SU-DHL-6 (cell line): ENCODE results near the gene KATNAL1.

Experiments
- H2AFZ ChIP-seq: fragments of 200-600 bp; sonication (generic); 2 replicates; pipeline ENCODE4 v1.6.1; 2014; ENCODE audit warnings: low read depth, mild to moderate bottlenecking, moderate library complexity, mixed read lengths, antibody characterized with exemption, low read length; ENCODE audit not compliant: severe bottlenecking
- H3F3A ChIP-seq: fragments of 200-600 bp; shearing (Covaris generic); 2 replicates; pipeline ENCODE4 v1.6.0; 2016; ENCODE audit warnings: antibody characterized with exemption, mild to moderate bottlenecking; ENCODE audit not compliant: insufficient read depth
- H3K27ac ChIP-seq: fragments of 200-600 bp; sonication (generic); 2 replicates; pipeline ENCODE4 v1.5.1; 2016; ENCODE audit warnings: low read depth, mild to moderate bottlenecking, low read length, moderate library complexity, mixed read lengths
- H3K27me3 ChIP-seq: fragments of 200-600 bp; sonication (generic), shearing (Covaris generic); 2 replicates; pipeline ENCODE4 v1.6.0; 2014; ENCODE audit warnings: mild to moderate bottlenecking, low read length
- H3K36me3 ChIP-seq: fragments of 200-600 bp; sonication (generic); 2 replicates; pipeline ENCODE4 v1.6.1; 2014; ENCODE audit warnings: mild to moderate bottlenecking, low read length, mixed read lengths
- H3K4me2 ChIP-seq: fragments of 300-600, 200-600 bp; shearing (Covaris generic), sonication (generic); 2 replicates; pipeline ENCODE4 v1.6.0; 2014; ENCODE audit warnings: low read length, low read depth, mild to moderate bottlenecking; ENCODE audit not compliant: poor library complexity, severe bottlenecking
- H3K4me3 ChIP-seq: fragments of 200-600 bp; sonication (generic); 2 replicates; pipeline ENCODE4 v1.5.1; 2014; ENCODE audit warnings: antibody characterized with exemption, low read length, mild to moderate bottlenecking, mixed read lengths; ENCODE audit not compliant: insufficient read depth, poor library complexity, severe bottlenecking
- H3K79me2 ChIP-seq: fragments of 200-600 bp; sonication (generic); 2 replicates; pipeline ENCODE4 v1.6.1; 2014; ENCODE audit warnings: mild to moderate bottlenecking, low read length, moderate library complexity; ENCODE audit not compliant: insufficient read depth
- H3K9ac ChIP-seq: fragments of 200-600 bp; sonication (generic); 2 replicates; pipeline ENCODE4 v1.7.0; 2014; ENCODE audit warnings: mild to moderate bottlenecking, low read length
- H3K9me2 ChIP-seq: fragments of 200-600 bp; sonication (generic); replicated peaks from 2 replicates; pipeline ENCODE4 v1.6.1; 2014; ENCODE audit warnings: low read length; ENCODE audit not compliant: insufficient read depth
- H3K9me3 ChIP-seq: fragments of 200-600 bp; sonication (generic); 2 replicates; pipeline ENCODE4 v1.6.1; 2014; ENCODE audit warnings: low read length, mixed read lengths; ENCODE audit not compliant: insufficient read depth
- H4K20me1 ChIP-seq: fragments of 200-600 bp; sonication (generic); 2 replicates; pipeline ENCODE4 v1.6.1; 2014; ENCODE audit warnings: low read depth, mild to moderate bottlenecking, antibody characterized with exemption, low read length, moderate library complexity, mixed read lengths
- CTCF ChIP-seq: fragments of 200-600 bp; sonication (generic); IDR thresholded peaks from one replicate; pipeline ENCODE4 v1.5.1; 2017; ENCODE audit warnings: antibody characterized with exemption, mild to moderate bottlenecking, low read length, moderate library complexity; ENCODE audit not compliant: insufficient read depth, poor library complexity, severe bottlenecking
- EZH2phosphoT487 ChIP-seq: fragments of 200-600 bp; sonication (generic), shearing (Covaris generic); conservative IDR thresholded peaks from 2 replicates; pipeline ENCODE4 v1.6.1; 2018; ENCODE audit warnings: mild to moderate bottlenecking, antibody characterized with exemption, low read length, moderate library complexity, mixed read lengths

Gene KATNAL1

GRCh38 chr13:30295116-30295515 is 12.2 kb downstream of the KATNAL1 start:
- Histone ChIP-seq H3K79me2 (peaks cover 89% of the 10 kb centered on the region), H3K9ac (no peak overlapping the region), H3K4me3 (no peak overlapping the region), H3K4me2 (no peak overlapping the region), H3K36me3 (0 out of 2 replicates have a peak, but pooled peaks cover 2% of the 10 kb centered on the region), H3K9me2 (no peaks in the 10 kb centered on the region), H3K27me3 (no peaks in the 10 kb centered on the region), H3F3A (peaks cover 5% of the 10 kb centered on the region; the same call in 1 of the 2 replicates), H3K27ac (no peak overlapping the region), H4K20me1 (0 out of 2 replicates have a peak, but pooled peaks cover 9% of the 10 kb centered on the region), H3K9me3 (no peaks in the 10 kb centered on the region), H2AFZ (no peak overlapping the region)
- no peak for TF ChIP-seq EZH2phosphoT487
- no peak for TF ChIP-seq CTCF

GRCh38 chr13:30294004-30294403 is 13.3 kb downstream of the KATNAL1 start:
- Histone ChIP-seq H4K20me1 (0 out of 2 replicates have a peak, but pooled peaks cover 9% of the 10 kb centered on the region), H3K27ac (no peak overlapping the region), H3K4me3 (no peak overlapping the region), H3K27me3 (no peaks in the 10 kb centered on the region), H3K4me2 (no peak overlapping the region), H3K36me3 (0 out of 2 replicates have a peak, but pooled peaks cover 2% of the 10 kb centered on the region), H3K9me2 (no peaks in the 10 kb centered on the region), H2AFZ (no peak overlapping the region), H3K79me2 (peaks cover 91% of the 10 kb centered on the region), H3F3A (no peaks in the 10 kb centered on the region), H3K9me3 (no peaks in the 10 kb centered on the region), H3K9ac (no peak overlapping the region)
- TF ChIP-seq EZH2phosphoT487 (no peak), CTCF (no peak)

GRCh38 chr13:30292325-30292724 is 15.0 kb downstream of the KATNAL1 start:
- TF ChIP-seq EZH2phosphoT487 (no peak), CTCF (no peak)
- H3K27me3 ChIP-seq: no peaks in the 10 kb centered on the region
- H3F3A ChIP-seq: no peaks in the 10 kb centered on the region
- H3K9me2 ChIP-seq: no peaks in the 10 kb centered on the region
- peaks cover 89% of the 10 kb centered on the region for H3K79me2 ChIP-seq
- H3K4me2 ChIP-seq: no peak overlapping the region
- H3K9me3 ChIP-seq: no peaks in the 10 kb centered on the region
- no peak overlapping the region for H3K27ac ChIP-seq
- H3K36me3 ChIP-seq: no peaks in the 10 kb centered on the region; the same call in 1 of the 2 replicates
- H3K4me3 ChIP-seq: no peak overlapping the region
- H2AFZ ChIP-seq: no peak overlapping the region
- no peak overlapping the region for H3K9ac ChIP-seq
- 0 out of 2 replicates have a peak, but pooled peaks cover 13% of the 10 kb centered on the region for H4K20me1 ChIP-seq
